Measurements from ENCODE around the gene JADE1. TPM values are rescaled to one million over a fixed set of nuclear protein-coding genes. Genes with fewer than 3 reads are reported as not detected.
A peak's percentile ranks its signal among the peaks of the same experiment; 100 is the strongest.

Gene JADE1
- total and polyA plus RNA-seq, 4 donors: 5.0 to 17.6 (median 10.5) TPM

DNA sequence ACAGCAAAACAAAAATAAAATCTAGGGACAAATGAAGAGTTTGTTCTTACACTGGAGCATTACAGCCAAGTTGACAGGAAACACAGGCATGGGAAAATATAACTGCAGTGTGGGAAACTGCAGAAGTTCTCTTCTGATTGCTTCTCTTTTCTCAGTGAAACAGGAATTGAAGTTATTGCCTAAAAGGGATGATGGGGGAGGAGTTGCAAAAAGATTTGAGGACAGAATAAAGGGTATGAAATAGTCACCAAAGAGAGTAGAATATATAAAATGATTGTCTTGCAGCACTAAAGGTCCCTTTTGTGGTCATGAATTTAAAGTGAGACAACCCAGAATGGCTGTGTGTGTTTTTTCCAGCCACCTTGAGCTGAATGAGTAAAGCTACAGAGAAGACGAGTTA is 103.7 kb downstream of the JADE1 start:
- Histone ChIP-seq H3K27ac (ENCODE audit: low read depth in 1 of 2, low read length in 2 of 2) (peak overlapping the region in 1 of 2 donors; percentile 7), H3K27me3 (ENCODE audit: control insufficient read depth in 4 of 4, insufficient read depth in 4 of 4, low read length in 3 of 4) (no peaks in the 10 kb centered on the region), H3K4me1 (ENCODE audit: control insufficient read depth in 4 of 4, insufficient read depth in 4 of 4, low read length in 3 of 4) (no peaks in the 10 kb centered on the region), H3K4me3 (ENCODE audit: low read depth in 1 of 3, low read length in 3 of 3) (no peak overlapping the region), H3K9me3 (ENCODE audit: control insufficient read depth in 4 of 4, low read length in 3 of 4) (no peaks in the 10 kb centered on the region), H3K36me3 (ENCODE audit: control insufficient read depth in 4 of 4, insufficient read depth in 3 of 4, low read depth in 1 of 4, low read length in 3 of 4) (no peaks in the 10 kb centered on the region), H3K9ac (ENCODE audit: low read depth in 1 of 2, low read length in 2 of 2) (no peak overlapping the region)
- no peak for DNase-seq (ENCODE audit: low spot score)
- TF ChIP-seq FOXA1 (IDR thresholded peaks at IDR 0.05) (no peak), RXRA (IDR thresholded peaks at IDR 0.05) (no peak), SP1 (IDR thresholded peaks at IDR 0.05) (no peak), RAD21 (IDR thresholded peaks at IDR 0.05) (no peak), ATF3 (IDR thresholded peaks at IDR 0.05) (no peak), CTCF (IDR thresholded peaks at IDR 0.05; ENCODE audit: low read depth, low read length, missing input control) (no peak), TAF1 (conservative IDR thresholded peaks at IDR 0.05) (no peak), ZBTB33 (IDR thresholded peaks at IDR 0.05) (no peak), GABPA (IDR thresholded peaks at IDR 0.05 in 1 of 2, conservative IDR thresholded peaks at IDR 0.05 in 1 of 2) (no peak), EGR1 (IDR thresholded peaks at IDR 0.05; ENCODE audit: low read depth in 2 of 2) (no peak), JUND (IDR thresholded peaks at IDR 0.05) (no peak), HNF4G (IDR thresholded peaks at IDR 0.05) (no peak), FOXA2 (IDR thresholded peaks at IDR 0.05) (no peak), YY1 (IDR thresholded peaks at IDR 0.05) (no peak)
- TF ChIP-seq, protein P1, sequence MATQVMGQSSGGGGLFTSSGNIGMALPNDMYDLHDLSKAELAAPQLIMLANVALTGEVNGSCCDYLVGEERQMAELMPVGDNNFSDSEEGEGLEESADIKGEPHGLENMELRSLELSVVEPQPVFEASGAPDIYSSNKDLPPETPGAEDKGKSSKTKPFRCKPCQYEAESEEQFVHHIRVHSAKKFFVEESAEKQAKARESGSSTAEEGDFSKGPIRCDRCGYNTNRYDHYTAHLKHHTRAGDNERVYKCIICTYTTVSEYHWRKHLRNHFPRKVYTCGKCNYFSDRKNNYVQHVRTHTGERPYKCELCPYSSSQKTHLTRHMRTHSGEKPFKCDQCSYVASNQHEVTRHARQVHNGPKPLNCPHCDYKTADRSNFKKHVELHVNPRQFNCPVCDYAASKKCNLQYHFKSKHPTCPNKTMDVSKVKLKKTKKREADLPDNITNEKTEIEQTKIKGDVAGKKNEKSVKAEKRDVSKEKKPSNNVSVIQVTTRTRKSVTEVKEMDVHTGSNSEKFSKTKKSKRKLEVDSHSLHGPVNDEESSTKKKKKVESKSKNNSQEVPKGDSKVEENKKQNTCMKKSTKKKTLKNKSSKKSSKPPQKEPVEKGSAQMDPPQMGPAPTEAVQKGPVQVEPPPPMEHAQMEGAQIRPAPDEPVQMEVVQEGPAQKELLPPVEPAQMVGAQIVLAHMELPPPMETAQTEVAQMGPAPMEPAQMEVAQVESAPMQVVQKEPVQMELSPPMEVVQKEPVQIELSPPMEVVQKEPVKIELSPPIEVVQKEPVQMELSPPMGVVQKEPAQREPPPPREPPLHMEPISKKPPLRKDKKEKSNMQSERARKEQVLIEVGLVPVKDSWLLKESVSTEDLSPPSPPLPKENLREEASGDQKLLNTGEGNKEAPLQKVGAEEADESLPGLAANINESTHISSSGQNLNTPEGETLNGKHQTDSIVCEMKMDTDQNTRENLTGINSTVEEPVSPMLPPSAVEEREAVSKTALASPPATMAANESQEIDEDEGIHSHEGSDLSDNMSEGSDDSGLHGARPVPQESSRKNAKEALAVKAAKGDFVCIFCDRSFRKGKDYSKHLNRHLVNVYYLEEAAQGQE (IDR thresholded peaks at IDR 0.05): no peak
- TF ChIP-seq, protein P2, sequence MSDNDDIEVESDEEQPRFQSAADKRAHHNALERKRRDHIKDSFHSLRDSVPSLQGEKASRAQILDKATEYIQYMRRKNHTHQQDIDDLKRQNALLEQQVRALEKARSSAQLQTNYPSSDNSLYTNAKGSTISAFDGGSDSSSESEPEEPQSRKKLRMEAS (IDR thresholded peaks at IDR 0.05): no peak
- WGBS: 76% methylated on average over 1 of the region's 1 CpG

DNA sequence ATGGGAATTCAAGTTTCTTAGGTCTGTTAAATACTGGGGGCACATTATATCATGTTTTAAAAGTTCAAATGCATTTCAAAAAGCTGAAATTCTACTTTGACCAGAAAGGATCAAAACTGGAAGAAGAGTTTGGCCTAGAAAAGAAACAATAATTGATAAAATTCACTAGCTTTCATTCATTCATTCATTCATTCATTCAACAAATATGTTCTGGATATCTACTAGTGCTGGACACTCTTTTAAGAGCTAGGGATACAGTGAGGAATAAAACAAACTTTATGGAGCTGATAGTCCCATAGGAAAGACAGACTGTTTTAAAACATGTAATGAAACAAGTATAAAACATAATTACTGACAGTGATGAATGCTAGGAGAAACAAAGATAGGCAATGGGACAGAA is 106.0 kb downstream of the JADE1 start:
- Histone ChIP-seq H3K9ac (ENCODE audit: low read depth in 1 of 2, low read length in 2 of 2) (no peak overlapping the region), H3K36me3 (ENCODE audit: control insufficient read depth in 4 of 4, insufficient read depth in 3 of 4, low read depth in 1 of 4, low read length in 3 of 4) (no peaks in the 10 kb centered on the region), H3K4me3 (ENCODE audit: low read depth in 1 of 3, low read length in 3 of 3) (no peak overlapping the region), H3K9me3 (ENCODE audit: control insufficient read depth in 4 of 4, low read length in 3 of 4) (no peaks in the 10 kb centered on the region), H3K27me3 (ENCODE audit: control insufficient read depth in 4 of 4, insufficient read depth in 4 of 4, low read length in 3 of 4) (no peaks in the 10 kb centered on the region), H3K27ac (ENCODE audit: low read depth in 1 of 2, low read length in 2 of 2) (no peak overlapping the region), H3K4me1 (ENCODE audit: control insufficient read depth in 4 of 4, insufficient read depth in 4 of 4, low read length in 3 of 4) (no peaks in the 10 kb centered on the region)
- DNase-seq (ENCODE audit: low spot score): no peak
- TF ChIP-seq FOXA1 (IDR thresholded peaks at IDR 0.05) (no peak), HNF4G (IDR thresholded peaks at IDR 0.05) (no peak), GABPA (IDR thresholded peaks at IDR 0.05 in 1 of 2, conservative IDR thresholded peaks at IDR 0.05 in 1 of 2) (no peak), EGR1 (IDR thresholded peaks at IDR 0.05; ENCODE audit: low read depth in 2 of 2) (no peak), RAD21 (IDR thresholded peaks at IDR 0.05) (no peak), ZBTB33 (IDR thresholded peaks at IDR 0.05) (no peak), HNF4A (conservative IDR thresholded peaks at IDR 0.05) (no peak), JUND (IDR thresholded peaks at IDR 0.05) (no peak), CTCF (IDR thresholded peaks at IDR 0.05; ENCODE audit: low read depth, low read length, missing input control) (no peak), ATF3 (IDR thresholded peaks at IDR 0.05) (no peak), RXRA (IDR thresholded peaks at IDR 0.05) (no peak), FOXA2 (IDR thresholded peaks at IDR 0.05) (no peak), YY1 (IDR thresholded peaks at IDR 0.05) (no peak), SP1 (IDR thresholded peaks at IDR 0.05) (no peak), TAF1 (conservative IDR thresholded peaks at IDR 0.05) (no peak)
